SK-N-MC (cell line): ENCODE data around the gene TYROBP.

Experiments
- EZH2 ChIP-seq: fragments of 200-600 bp; sonication (generic); IDR thresholded peaks from one replicate; pipeline ENCODE4 v1.6.1; 2017; ENCODE audit warnings: antibody characterized with exemption
- POLR2AphosphoS5 ChIP-seq: IDR thresholded peaks from 2 replicates; pipeline ENCODE4 v1.6.1; 2012; ENCODE audit warnings: mild to moderate bottlenecking, low read depth, low read length, borderline replicate concordance

DNA sequence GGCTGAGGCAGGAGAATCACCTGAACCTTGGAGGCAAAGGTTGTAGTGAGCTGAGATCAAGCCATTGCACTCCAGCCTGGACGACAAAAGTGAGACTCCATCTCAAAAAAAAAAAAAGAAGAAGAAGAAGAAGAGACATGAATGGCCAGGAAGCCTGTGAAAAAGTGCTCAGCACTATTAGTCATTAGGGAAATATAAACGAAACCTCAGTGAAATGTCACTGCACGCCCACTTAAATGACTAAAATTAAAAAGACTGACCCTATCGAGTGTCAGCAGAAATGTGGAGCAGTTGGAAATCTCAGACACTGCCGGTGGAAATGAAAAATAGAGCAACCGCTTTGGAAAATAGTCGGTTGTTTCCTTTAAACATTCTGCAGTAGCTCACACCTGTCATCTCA is 5.5 kb upstream of the TYROBP start:
- TF ChIP-seq POLR2AphosphoS5 (no peak), EZH2 (no peak)
